Osteoblast (primary cell): ENCODE data around the gene DCDC1. TPM values are rescaled to one million over a fixed set of nuclear protein-coding genes. Genes with fewer than 3 reads are reported as not detected.

ENCODE experiments used
- DNase-seq: peaks from one replicate; pipeline ENCODE4 v3.0.0; 2011; ENCODE audit warnings: low spot score, mixed read lengths; ENCODE audit not compliant: insufficient read length; ENCODE audit errors: missing footprints
- H2AFZ ChIP-seq: 2 replicates; pipeline ENCODE4 v1.6.0; 2011; ENCODE audit warnings: mild to moderate bottlenecking, low read length
- H3K27ac ChIP-seq: 2 replicates; pipeline ENCODE4 v1.5.1; 2011; ENCODE audit warnings: mild to moderate bottlenecking, low read depth, low read length, moderate library complexity
- H3K27me3 ChIP-seq: 2 replicates; pipeline ENCODE4 v1.6.0; 2012; ENCODE audit warnings: mild to moderate bottlenecking, control low read depth, inconsistent platforms, low read length, moderate library complexity; ENCODE audit not compliant: insufficient read depth
- H3K36me3 ChIP-seq: 2 replicates; pipeline ENCODE4 v1.5.1; 2011; ENCODE audit warnings: mild to moderate bottlenecking, low read length, control low read depth, moderate library complexity; ENCODE audit not compliant: insufficient read depth
- H3K4me1 ChIP-seq: 2 replicates; pipeline ENCODE4 v1.5.1; 2011; ENCODE audit warnings: mild to moderate bottlenecking, low read length, control low read depth, moderate library complexity; ENCODE audit not compliant: insufficient read depth
- H3K4me2 ChIP-seq: 2 replicates; pipeline ENCODE4 v1.6.0; 2011; ENCODE audit warnings: mild to moderate bottlenecking, low read length; ENCODE audit not compliant: insufficient read depth
- H3K4me3 ChIP-seq: fragments of 200-600 bp; sonication (generic); 3 replicates; pipeline ENCODE4 v1.5.1; 2012; ENCODE audit warnings: mild to moderate bottlenecking, low read length, inconsistent platforms; ENCODE audit not compliant: insufficient read depth
- H3K79me2 ChIP-seq: 2 replicates; pipeline ENCODE4 v1.6.0; 2012; ENCODE audit warnings: mild to moderate bottlenecking, low read length, control low read depth, inconsistent platforms; ENCODE audit not compliant: insufficient read depth
- H3K9me3 ChIP-seq: 2 replicates; pipeline ENCODE4 v1.5.1; 2011; ENCODE audit warnings: low read depth, low read length, control low read depth
- H4K20me1 ChIP-seq: 2 replicates; pipeline ENCODE4 v1.6.0; 2012; ENCODE audit warnings: mild to moderate bottlenecking, low read length, control low read depth; ENCODE audit not compliant: insufficient read depth
- total RNA-seq: library from RNA; depleted of rRNA; stranded (reverse); fragments of >200 nt; gene quantifications from 2 replicates; pipeline ENCODE4 v1.2.3, GENCODE V29; 2012
- TF ChIP-seq, protein P1 (sequence below): IDR thresholded peaks from 2 replicates; pipeline ENCODE4 v1.5.1; 2011; ENCODE audit warnings: mild to moderate bottlenecking, low read depth, low read length, moderate library complexity; ENCODE audit errors: extremely low read depth

Gene DCDC1
- total RNA-seq, 1 donor: 1.1 TPM

DNA sequence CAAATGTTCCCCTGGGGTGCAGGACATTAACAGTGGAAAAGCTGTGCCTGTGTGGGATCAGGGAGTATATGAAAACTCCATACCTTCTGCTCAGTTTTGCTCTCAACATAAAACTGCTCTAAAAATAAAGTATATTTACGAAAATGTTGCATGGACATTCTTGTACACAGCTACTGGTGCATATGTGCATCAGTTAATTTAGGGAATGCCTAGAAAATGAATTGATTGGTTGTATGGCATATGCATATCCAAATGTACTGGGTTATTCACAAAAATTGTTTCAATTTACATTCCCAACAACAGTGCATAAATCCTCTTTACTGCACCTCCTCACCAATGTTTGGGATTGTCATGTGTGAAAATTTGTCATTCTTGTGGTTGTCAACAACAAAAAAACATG lies 532.3 kb downstream of the DCDC1 start:
- Histone ChIP-seq H3K4me2 (no peak overlapping the region), H3K79me2 (no peaks in the 10 kb centered on the region), H3K4me3 (no peak overlapping the region), H3K9me3 (no peaks in the 10 kb centered on the region), H3K27me3 (no peaks in the 10 kb centered on the region), H3K36me3 (no peaks in the 10 kb centered on the region), H2AFZ (no peak overlapping the region), H4K20me1 (no peaks in the 10 kb centered on the region), H3K27ac (no peak overlapping the region), H3K4me1 (no peaks in the 10 kb centered on the region)
- TF ChIP-seq, protein P1, sequence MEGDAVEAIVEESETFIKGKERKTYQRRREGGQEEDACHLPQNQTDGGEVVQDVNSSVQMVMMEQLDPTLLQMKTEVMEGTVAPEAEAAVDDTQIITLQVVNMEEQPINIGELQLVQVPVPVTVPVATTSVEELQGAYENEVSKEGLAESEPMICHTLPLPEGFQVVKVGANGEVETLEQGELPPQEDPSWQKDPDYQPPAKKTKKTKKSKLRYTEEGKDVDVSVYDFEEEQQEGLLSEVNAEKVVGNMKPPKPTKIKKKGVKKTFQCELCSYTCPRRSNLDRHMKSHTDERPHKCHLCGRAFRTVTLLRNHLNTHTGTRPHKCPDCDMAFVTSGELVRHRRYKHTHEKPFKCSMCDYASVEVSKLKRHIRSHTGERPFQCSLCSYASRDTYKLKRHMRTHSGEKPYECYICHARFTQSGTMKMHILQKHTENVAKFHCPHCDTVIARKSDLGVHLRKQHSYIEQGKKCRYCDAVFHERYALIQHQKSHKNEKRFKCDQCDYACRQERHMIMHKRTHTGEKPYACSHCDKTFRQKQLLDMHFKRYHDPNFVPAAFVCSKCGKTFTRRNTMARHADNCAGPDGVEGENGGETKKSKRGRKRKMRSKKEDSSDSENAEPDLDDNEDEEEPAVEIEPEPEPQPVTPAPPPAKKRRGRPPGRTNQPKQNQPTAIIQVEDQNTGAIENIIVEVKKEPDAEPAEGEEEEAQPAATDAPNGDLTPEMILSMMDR: no peak
- peak; percentile 0 for DNase-seq

DNA sequence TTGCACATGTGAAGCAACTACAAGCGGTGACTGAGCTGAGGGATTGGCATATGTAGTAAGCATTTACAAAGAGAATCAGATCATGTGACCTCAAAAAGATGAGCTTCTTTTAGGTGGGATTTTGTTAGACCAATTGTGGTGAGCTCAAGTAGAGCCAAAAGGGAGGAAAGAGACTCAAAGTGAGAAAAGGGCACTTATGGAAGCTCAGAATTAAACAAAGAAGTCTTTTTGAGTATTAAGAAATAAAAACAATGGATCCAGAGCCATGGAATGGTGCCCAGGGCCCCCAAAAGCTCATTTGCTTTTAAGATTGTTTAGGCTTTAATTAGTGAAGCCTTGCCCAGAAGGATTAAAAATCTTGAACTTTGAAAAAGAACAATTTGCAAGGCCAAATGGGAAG lies 536.7 kb downstream of the DCDC1 start:
- TF ChIP-seq, protein P1: no peak
- no peak overlapping the region for H3K4me2 ChIP-seq
- no peaks in the 10 kb centered on the region for H3K36me3 ChIP-seq
- no peak overlapping the region for H3K4me3 ChIP-seq
- H3K27ac ChIP-seq: no peak overlapping the region
- H2AFZ ChIP-seq: no peak overlapping the region
- no peaks in the 10 kb centered on the region for H3K9me3 ChIP-seq
- H3K27me3 ChIP-seq: no peaks in the 10 kb centered on the region
- no peak for DNase-seq
- H4K20me1 ChIP-seq: no peaks in the 10 kb centered on the region
- H3K4me1 ChIP-seq: no peaks in the 10 kb centered on the region
- no peaks in the 10 kb centered on the region for H3K79me2 ChIP-seq

DNA sequence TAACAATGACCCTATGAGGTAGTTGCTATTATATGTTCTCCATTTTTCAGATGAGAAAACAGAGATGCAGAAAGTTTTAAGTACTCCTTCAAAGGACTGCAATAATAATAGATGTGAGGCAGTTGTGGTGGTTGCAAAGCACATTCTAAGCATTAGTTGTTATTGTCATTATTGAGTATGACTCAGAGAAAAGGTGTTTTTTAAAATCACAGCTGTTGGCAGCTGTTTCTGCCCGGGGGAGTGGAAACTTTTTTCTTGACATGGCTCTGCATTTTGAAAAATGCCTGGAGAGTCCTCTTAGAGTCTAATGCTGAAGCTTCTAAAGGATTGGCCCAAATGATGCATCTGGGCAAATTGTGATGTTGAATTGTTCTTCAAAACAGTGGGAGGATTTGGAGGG lies 538.9 kb downstream of the DCDC1 start:
- Histone ChIP-seq H3K4me1 (no peaks in the 10 kb centered on the region), H3K4me3 (no peak overlapping the region), H3K27ac (no peak overlapping the region), H3K27me3 (no peaks in the 10 kb centered on the region), H3K79me2 (no peaks in the 10 kb centered on the region), H3K4me2 (no peak overlapping the region), H3K36me3 (no peaks in the 10 kb centered on the region), H3K9me3 (no peaks in the 10 kb centered on the region), H2AFZ (no peak overlapping the region), H4K20me1 (no peaks in the 10 kb centered on the region)
- no peak for DNase-seq
- TF ChIP-seq, protein P1: no peak

DNA sequence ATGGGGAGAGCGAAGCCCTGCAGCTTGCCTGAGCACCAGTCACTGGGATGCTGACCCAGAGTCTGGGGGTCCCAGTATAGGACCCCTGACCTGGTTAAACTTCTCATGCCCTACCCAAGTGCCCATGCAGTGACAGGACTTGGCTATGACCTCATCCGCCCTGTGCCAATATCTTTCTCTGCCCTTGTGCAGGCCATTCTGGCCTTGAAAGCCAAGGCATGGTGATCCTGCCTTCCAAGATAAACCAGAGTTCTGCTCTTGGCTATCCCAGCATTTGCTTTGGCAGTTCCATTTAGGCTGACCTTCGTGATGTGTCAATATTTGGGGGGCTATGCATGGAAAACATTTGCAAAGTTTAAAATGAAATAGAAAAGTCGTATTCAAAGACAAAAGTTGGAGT lies 542.6 kb downstream of the DCDC1 start:
- no peaks in the 10 kb centered on the region for H3K9me3 ChIP-seq
- no peaks in the 10 kb centered on the region for H3K4me1 ChIP-seq
- no peaks in the 10 kb centered on the region for H3K27me3 ChIP-seq
- no peak overlapping the region for H2AFZ ChIP-seq
- H3K79me2 ChIP-seq: no peaks in the 10 kb centered on the region
- TF ChIP-seq, protein P1: no peak
- no peak overlapping the region for H3K4me3 ChIP-seq
- H3K4me2 ChIP-seq: no peak overlapping the region
- no peak overlapping the region for H3K27ac ChIP-seq
- no peaks in the 10 kb centered on the region for H3K36me3 ChIP-seq
- no peak for DNase-seq
- H4K20me1 ChIP-seq: no peaks in the 10 kb centered on the region
